GM19438 (cell line): ENCODE results near the gene ACP6.
A peak's percentile ranks its signal among the peaks of the same experiment; 100 is the strongest.
"Not testable (repeated sequence)": the region's sequence is repeated elsewhere in the genome, so short reads cannot be mapped to it uniquely, and the experiment has no call there.

ENCODE experiments used
- ATAC-seq: cut with Tn5 transposase; IDR thresholded peaks from one replicate; pipeline ENCODE4 v1.9.1; 2021; ENCODE audit warnings: low read depth; ENCODE audit not compliant: unreplicated experiment

Gene ACP6

DNA sequence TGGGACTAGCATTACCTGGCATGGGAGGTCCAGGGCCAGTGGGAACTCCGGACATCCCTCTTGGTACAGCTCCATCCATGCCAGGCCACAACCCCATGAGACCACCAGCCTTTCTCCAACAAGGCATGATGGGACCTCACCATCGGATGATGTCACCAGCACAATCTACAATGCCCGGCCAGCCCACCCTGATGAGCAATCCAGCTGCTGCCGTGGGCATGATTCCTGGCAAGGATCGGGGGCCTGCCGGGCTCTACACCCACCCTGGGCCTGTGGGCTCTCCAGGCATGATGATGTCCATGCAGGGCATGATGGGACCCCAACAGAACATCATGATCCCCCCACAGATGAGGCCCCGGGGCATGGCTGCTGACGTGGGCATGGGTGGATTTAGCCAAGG lies 45.8 kb downstream of the ACP6 start:
- ATAC-seq = no peak

- no peak for ATAC-seq
Observed at GRCh38 chr1:147624011-147624410, 46.3 kb downstream of the ACP6 start.

- ATAC-seq = no peak
Observed at GRCh38 chr1:147622731-147623130, 47.6 kb downstream of the ACP6 start.

- no peak for ATAC-seq
Observed at GRCh38 chr1:147620543-147620942, 49.8 kb downstream of the ACP6 start.

DNA sequence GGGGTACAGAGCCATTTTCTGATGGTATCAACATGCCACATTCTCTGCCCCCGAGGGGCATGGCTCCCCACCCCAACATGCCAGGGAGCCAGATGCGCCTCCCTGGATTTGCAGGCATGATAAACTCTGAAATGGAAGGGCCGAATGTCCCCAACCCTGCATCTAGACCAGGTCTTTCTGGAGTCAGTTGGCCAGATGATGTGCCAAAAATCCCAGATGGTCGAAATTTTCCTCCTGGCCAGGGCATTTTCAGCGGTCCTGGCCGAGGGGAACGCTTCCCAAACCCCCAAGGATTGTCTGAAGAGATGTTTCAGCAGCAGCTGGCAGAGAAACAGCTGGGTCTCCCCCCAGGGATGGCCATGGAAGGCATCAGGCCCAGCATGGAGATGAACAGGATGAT lies 50.6 kb downstream of the ACP6 start:
- ATAC-seq = no peak

DNA sequence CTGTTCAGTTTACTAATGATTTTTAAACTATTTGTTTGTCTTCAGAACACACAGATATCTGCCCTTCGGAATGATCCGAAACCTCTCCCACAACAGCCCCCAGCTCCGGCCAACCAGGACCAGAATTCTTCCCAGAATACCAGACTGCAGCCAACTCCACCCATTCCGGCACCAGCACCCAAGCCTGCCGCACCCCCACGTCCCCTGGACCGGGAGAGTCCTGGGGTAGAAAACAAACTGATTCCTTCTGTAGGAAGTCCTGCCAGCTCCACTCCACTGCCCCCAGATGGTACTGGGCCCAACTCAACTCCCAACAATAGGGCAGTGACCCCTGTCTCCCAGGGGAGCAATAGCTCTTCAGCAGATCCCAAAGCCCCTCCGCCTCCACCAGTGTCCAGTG lies 51.6 kb downstream of the ACP6 start:
- ATAC-seq = no peak

- ATAC-seq = no peak
Observed at GRCh38 chr1:147618077-147618569, 52.2 kb downstream of the ACP6 start.

DNA sequence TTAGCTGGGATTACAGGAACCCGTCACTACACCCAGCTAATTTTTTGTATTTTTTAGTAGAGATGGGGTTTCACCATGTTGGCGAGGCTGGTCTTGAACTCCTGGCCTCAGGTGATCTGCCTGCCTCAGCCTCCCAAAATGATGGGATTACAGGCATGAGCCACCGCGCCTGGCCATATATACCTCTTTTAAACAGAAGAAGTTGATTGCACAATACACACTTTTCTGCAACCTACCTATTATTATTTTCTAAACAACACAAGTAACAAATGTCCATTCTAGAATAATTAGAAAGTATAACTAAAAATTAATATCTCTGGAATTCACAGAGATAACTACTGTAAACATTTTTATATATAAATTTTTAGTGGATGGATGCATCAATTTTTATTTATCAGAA lies 55.4 kb downstream of the ACP6 start:
- not testable (repeated sequence) for ATAC-seq

- ATAC-seq = no peak
Observed at GRCh38 chr1:147613506-147613905, 56.8 kb downstream of the ACP6 start.

DNA sequence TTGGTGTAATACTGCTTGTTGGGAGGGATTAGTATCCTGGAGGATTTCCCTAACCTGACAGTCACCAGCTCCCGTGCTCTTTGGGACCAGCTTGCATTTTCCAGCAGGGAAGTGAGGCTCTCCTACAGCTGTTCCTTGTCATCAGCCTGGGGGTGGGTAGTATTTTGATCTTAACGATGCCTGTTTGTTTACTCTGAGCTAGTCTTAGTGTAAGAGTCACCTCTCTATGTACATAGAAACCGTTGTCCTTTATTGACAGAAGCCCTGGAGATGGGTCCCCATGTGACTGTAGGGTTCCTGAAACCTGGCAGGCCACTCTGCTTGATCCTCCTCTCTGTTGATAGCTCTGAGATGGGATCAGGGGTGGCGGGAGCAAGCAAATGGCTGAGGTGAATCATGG lies 58.0 kb downstream of the ACP6 start:
- ATAC-seq = no peak

- ATAC-seq = no peak
Observed at GRCh38 chr1:147611586-147611985, 58.7 kb downstream of the ACP6 start.

- ATAC-seq = peak; percentile 84
Observed at GRCh38 chr1:147611021-147611426, 59.3 kb downstream of the ACP6 start.

DNA sequence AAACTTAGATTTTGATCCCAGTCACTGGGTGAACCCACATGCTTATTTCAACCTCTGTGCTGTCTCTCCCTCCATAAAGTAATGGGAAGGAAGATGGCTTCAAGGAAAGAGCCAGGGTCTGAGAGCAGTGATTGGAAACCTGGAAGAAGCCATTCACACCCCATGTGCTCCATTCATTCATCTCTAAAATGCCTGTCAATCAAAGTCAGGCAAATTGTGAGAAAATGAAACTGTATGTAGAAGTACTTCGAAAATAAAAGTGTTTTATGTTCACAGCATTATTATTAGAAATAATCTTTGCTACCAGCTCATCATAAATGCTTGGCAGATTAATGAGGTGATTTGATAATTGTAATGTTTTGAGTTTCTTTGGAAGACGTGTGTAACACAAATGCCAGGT lies 61.0 kb downstream of the ACP6 start:
- ATAC-seq = no peak

DNA sequence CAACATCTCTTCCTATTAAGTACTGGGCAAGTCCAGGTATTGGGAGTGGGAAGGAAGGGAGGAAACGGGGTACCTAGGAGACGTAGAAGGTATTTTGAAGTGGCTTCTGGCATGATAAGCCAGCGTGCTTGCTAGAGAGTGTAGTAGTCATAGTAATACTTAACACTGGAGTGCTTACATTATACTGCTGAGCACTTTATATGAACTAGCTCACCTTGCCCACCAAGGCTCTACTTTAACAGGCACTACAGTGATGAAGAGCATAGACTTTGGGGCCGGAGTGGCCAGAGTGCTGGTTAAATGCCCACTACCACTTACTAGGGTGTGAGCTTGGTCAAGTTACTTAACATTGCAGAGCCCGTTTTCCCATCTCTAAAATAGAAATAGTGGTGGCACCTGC lies 61.7 kb downstream of the ACP6 start:
- no peak for ATAC-seq

- no peak for ATAC-seq
Observed at GRCh38 chr1:147605591-147605990, 64.7 kb downstream of the ACP6 start.

DNA sequence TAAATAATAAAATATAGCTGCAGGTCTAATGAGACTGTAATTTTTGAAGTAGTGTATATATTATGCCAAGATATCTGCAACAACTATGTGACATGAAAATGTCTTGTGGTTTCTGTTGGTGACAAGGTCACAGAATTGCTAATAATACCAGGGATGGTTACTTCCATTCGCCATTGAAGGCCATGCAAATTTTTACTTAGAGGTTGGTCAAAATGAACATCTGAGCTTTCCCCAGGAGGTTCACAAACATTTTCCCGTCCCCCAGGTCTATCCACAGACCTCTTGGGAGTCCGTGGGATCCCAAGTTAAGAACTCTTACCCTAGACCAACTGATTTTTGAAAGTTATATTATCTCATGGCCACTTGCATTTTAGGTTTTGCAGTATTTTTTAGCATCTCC lies 66.3 kb downstream of the ACP6 start:
- no peak for ATAC-seq

- ATAC-seq = peak; percentile 2
Observed at GRCh38 chr1:147600119-147601111, 69.9 kb downstream of the ACP6 start.

- peak; percentile 70 for ATAC-seq
Observed at GRCh38 chr1:147599362-147600118, 70.8 kb downstream of the ACP6 start.

DNA sequence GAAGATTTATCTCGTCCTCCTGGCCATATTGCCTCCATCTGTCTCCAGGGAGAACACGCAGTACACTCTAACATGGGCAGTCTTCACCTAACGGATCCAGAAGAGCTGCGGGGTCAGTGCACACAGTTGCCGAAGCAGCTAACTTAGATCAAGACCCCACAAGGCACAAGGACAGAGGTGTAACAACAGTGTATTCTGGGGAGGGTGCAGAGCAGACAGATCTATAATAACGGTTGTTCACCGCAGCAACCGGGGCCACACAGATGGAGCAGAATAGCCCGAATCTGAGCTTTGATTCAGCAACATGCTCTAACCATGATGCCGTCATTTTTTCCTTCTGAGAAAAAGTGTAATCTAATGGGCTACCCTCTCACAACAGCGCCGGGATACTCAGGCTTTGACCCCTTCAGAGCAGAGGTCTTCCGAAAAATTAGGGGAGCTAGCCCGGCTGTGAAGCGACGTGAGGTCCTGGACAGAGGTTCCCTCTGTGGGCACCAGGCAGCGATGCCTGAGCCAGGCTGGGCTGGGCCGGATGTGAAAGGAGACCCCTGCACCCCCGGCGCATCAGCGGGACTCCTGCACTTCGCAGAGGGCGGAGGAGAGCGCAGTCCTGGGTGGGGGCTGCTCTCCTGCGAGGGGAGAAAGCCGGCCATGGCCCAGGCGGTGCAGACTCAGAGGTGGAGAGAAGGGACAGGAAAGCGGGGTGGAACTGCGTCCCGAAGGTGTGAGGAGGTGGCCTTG lies 71.5 kb downstream of the ACP6 start:
- peak; percentile 31 for ATAC-seq

- no peak for ATAC-seq
Observed at GRCh38 chr1:147597010-147597409, 73.3 kb downstream of the ACP6 start.
